Brain microvascular endothelial cell (primary cell): Measurements from ENCODE around the gene MT1B.

ENCODE experiments used
- DNase-seq: peaks from one replicate; pipeline ENCODE4 v3.0.0-alpha.2; 2020
- H3K27ac ChIP-seq: fragments of 250-450 bp; sonication (Bioruptor Pico); 2 replicates; pipeline ENCODE4 v1.5.1; 2020; ENCODE audit warnings: mild to moderate bottlenecking, moderate library complexity
- H3K27me3 ChIP-seq: fragments of 250-450 bp; sonication (Bioruptor Pico); replicated peaks from 2 replicates; pipeline ENCODE4 v1.5.1; 2020; ENCODE audit warnings: mild to moderate bottlenecking
- H3K36me3 ChIP-seq: fragments of 250-450 bp; sonication (Bioruptor Pico); replicated peaks from 2 replicates; pipeline ENCODE4 v1.5.1; 2020; ENCODE audit warnings: mild to moderate bottlenecking
- H3K4me3 ChIP-seq: 2 replicates; pipeline ENCODE4 v1.5.1; 2011; ENCODE audit warnings: low read depth, mild to moderate bottlenecking, control low read depth, low read length, moderate library complexity
- in situ Hi-C: cut with HindIII; loops from 2 replicates; pipeline ENCODE4 v1.10.0; 2017; ENCODE audit warnings: low sequenced_read_pairs, low pct_ligation_motif_present
- TF ChIP-seq, protein P1 (sequence below): IDR thresholded peaks from 2 replicates; pipeline ENCODE4 v1.5.1; 2011; ENCODE audit warnings: low read depth, mild to moderate bottlenecking, moderate library complexity, low read length, control low read depth, inconsistent platforms; ENCODE audit errors: missing control alignments

The MT1B gene

DNA sequence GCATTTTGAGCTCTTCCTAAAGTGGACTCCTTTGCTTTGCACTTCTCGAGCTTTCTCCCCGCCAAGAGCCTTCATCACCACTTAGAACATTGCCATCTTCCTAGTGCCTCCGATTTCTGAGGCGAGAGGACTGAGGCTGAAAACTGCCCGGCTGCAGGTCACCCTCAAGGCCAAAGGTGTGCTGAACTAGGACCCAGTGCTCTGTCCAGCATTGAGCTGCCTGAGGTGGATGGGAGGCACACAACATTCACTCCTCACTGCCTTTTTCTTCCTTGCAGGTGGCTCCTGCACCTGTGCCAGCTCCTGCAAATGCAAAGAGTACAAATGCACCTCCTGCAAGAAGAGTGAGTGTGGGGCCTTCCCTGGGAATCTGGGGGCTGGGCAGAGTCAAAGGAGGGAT, 7.9 kb upstream of the MT1B start:
- no peak overlapping the region for H3K27ac ChIP-seq
- TF ChIP-seq, protein P1, sequence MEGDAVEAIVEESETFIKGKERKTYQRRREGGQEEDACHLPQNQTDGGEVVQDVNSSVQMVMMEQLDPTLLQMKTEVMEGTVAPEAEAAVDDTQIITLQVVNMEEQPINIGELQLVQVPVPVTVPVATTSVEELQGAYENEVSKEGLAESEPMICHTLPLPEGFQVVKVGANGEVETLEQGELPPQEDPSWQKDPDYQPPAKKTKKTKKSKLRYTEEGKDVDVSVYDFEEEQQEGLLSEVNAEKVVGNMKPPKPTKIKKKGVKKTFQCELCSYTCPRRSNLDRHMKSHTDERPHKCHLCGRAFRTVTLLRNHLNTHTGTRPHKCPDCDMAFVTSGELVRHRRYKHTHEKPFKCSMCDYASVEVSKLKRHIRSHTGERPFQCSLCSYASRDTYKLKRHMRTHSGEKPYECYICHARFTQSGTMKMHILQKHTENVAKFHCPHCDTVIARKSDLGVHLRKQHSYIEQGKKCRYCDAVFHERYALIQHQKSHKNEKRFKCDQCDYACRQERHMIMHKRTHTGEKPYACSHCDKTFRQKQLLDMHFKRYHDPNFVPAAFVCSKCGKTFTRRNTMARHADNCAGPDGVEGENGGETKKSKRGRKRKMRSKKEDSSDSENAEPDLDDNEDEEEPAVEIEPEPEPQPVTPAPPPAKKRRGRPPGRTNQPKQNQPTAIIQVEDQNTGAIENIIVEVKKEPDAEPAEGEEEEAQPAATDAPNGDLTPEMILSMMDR = no peak
- H3K4me3 ChIP-seq = no peak overlapping the region
- no peaks in the 10 kb centered on the region for H3K36me3 ChIP-seq
- in situ Hi-C loops = no loop called here
- H3K27me3 ChIP-seq = peaks cover 21% of the 10 kb centered on the region
- DNase-seq = no peak

- H3K4me3 ChIP-seq = no peak overlapping the region
- TF ChIP-seq, protein P1 = no peak
- no peaks in the 10 kb centered on the region for H3K36me3 ChIP-seq
- no peak for DNase-seq
- in situ Hi-C loops = no loop called here
- no peak overlapping the region for H3K27ac ChIP-seq
- H3K27me3 ChIP-seq = peaks cover 21% of the 10 kb centered on the region
These were observed 6.4 kb upstream of the MT1B start for GRCh38 chr16:56645311-56645710.

DNA sequence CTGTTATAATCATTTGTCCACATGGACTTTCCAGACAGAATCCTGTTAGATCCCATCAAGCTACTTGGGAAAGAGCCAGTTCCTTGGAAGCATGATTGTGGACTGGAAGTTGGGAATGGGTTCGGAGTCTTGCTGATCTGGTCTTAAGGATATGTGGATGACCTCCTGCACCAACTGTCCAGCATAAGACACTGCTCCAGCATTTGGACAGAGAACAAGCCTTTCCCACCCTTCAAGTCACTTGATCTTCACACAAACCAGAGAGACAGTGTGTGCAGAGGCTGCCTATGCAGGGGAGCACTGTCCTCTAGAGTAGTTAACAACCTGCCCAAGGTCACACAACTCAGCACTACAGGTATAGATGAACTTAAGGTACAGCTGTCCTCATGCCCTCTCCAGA, 5.8 kb upstream of the MT1B start:
- Histone ChIP-seq H3K36me3 (no peaks in the 10 kb centered on the region), H3K27me3 (peaks cover 21% of the 10 kb centered on the region), H3K27ac (no peak overlapping the region), H3K4me3 (no peak overlapping the region)
- no peak for DNase-seq
- TF ChIP-seq, protein P1 = no peak
- in situ Hi-C loops = no loop called here

- in situ Hi-C loops = no loop called here
- peaks cover 26% of the 10 kb centered on the region for H3K27me3 ChIP-seq
- no peaks in the 10 kb centered on the region for H3K36me3 ChIP-seq
- no peak overlapping the region for H3K27ac ChIP-seq
- no peak overlapping the region for H3K4me3 ChIP-seq
- no peak for DNase-seq
- TF ChIP-seq, protein P1 = no peak
These were observed 3.9 kb upstream of the MT1B start for GRCh38 chr16:56647641-56648431.

GRCh38 chr16:56649271-56649670, 2.4 kb upstream of the MT1B start:
- DNase-seq = no peak
- Histone ChIP-seq H3K36me3 (no peaks in the 10 kb centered on the region), H3K27ac (no peak overlapping the region), H3K4me3 (no peak overlapping the region), H3K27me3 (peaks cover 22% of the 10 kb centered on the region)
- in situ Hi-C loops = no loop called here
- TF ChIP-seq, protein P1 = no peak

DNA sequence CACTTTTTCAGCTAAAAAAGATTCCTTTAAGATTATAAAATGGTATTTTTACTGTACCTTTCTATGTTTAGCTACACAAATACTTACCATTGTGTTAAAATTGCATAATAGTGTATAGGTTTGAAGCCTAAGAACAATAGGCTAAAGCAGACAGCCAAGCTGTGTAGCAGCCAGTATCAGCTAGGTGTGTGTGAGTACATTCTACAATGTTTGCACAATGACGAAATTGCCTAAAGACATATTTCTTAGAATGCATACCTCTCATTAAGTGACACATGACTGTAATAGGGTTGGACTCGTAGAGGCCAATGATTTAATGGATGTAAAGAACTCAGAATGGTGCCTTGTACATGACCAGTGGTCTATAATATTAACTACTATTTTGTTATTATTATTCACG, 1.9 kb upstream of the MT1B start:
- Histone ChIP-seq H3K27ac (no peak overlapping the region), H3K4me3 (no peak overlapping the region), H3K36me3 (no peaks in the 10 kb centered on the region), H3K27me3 (peaks cover 22% of the 10 kb centered on the region)
- in situ Hi-C loops = no loop called here
- no peak for DNase-seq
- TF ChIP-seq, protein P1 = no peak
